Type B pancreatic cell (in vitro differentiated cells): Measurements from ENCODE around the gene LRRK1. TPM values are rescaled to one million over a fixed set of nuclear protein-coding genes. Genes with fewer than 3 reads are reported as not detected.

ENCODE experiments used
- DNase-seq: peaks from one replicate; pipeline ENCODE4 v3.0.0; 2021; ENCODE audit warnings: mixed read lengths; ENCODE audit not compliant: unreplicated experiment; ENCODE audit errors: extremely low spot score
- H3K27ac Mint-ChIP-seq: 2 replicates; pipeline ENCODE4 v1.8.0; 2021; ENCODE audit warnings: mild to moderate bottlenecking, mixed read lengths
- H3K27me3 Mint-ChIP-seq: 2 replicates; pipeline ENCODE4 v1.8.0; 2021; ENCODE audit warnings: mixed read lengths
- H3K36me3 Mint-ChIP-seq: 2 replicates; pipeline ENCODE4 v1.8.0; 2021; ENCODE audit warnings: mixed read lengths
- H3K4me1 Mint-ChIP-seq: one replicate; pipeline ENCODE4 v1.8.0; 2021; ENCODE audit warnings: mixed read lengths; ENCODE audit not compliant: unreplicated experiment
- H3K4me3 Mint-ChIP-seq: 2 replicates; pipeline ENCODE4 v1.8.0; 2021; ENCODE audit warnings: mild to moderate bottlenecking, mixed read lengths
- H3K9me3 Mint-ChIP-seq: 2 replicates; pipeline ENCODE4 v1.8.0; 2021; ENCODE audit warnings: mixed read lengths
- CTCF ChIP-seq: fragments of 200-600 bp; sonication (generic); conservative IDR thresholded peaks from 2 replicates; pipeline ENCODE4 v1.5.0; 2021; ENCODE audit warnings: antibody characterized with exemption, mild to moderate bottlenecking
- total RNA-seq: library from RNA; stranded (reverse); gene quantifications from 2 replicates; pipeline ENCODE4 v1.2.1, GENCODE V29; 2021; ENCODE audit warnings: low replicate concordance

The LRRK1 gene
- total RNA-seq, 1 donor from 2014 or later, result 2.0 TPM

GRCh38 chr15:101047301-101047781 is 128.2 kb downstream of the LRRK1 start:
- Mint-ChIP-seq H3K4me1 (peaks cover 8% of the 10 kb centered on the region), H3K27me3 (peaks cover 4% of the 10 kb centered on the region), H3K4me3 (peak overlapping the region; percentile 52), H3K9me3 (no peaks in the 10 kb centered on the region), H3K36me3 (no peaks in the 10 kb centered on the region), H3K27ac (no peak overlapping the region)
- peak; percentile 67 for DNase-seq
- TF ChIP-seq CTCF, result no peak

GRCh38 chr15:101048176-101048575 is 129.0 kb downstream of the LRRK1 start:
- TF ChIP-seq CTCF, result no peak
- H3K4me1 Mint-ChIP-seq, result peaks cover 8% of the 10 kb centered on the region
- H3K4me3 Mint-ChIP-seq, result no peak overlapping the region
- no peaks in the 10 kb centered on the region for H3K9me3 Mint-ChIP-seq
- H3K27ac Mint-ChIP-seq, result no peak overlapping the region
- DNase-seq, result peak; percentile 52
- no peaks in the 10 kb centered on the region for H3K36me3 Mint-ChIP-seq
- peaks cover 4% of the 10 kb centered on the region for H3K27me3 Mint-ChIP-seq

- peaks cover 8% of the 10 kb centered on the region for H3K4me1 Mint-ChIP-seq
- no peaks in the 10 kb centered on the region for H3K9me3 Mint-ChIP-seq
- H3K27ac Mint-ChIP-seq, result no peak overlapping the region
- peak; percentile 55 for DNase-seq
- no peak overlapping the region for H3K4me3 Mint-ChIP-seq
- no peaks in the 10 kb centered on the region for H3K36me3 Mint-ChIP-seq
- no peak for TF ChIP-seq CTCF
- H3K27me3 Mint-ChIP-seq, result peaks cover 4% of the 10 kb centered on the region
Observed at GRCh38 chr15:101048581-101049030, 129.4 kb downstream of the LRRK1 start.

GRCh38 chr15:101049282-101049681 is 130.1 kb downstream of the LRRK1 start:
- Mint-ChIP-seq H3K9me3 (no peaks in the 10 kb centered on the region), H3K36me3 (no peaks in the 10 kb centered on the region), H3K27ac (no peak overlapping the region), H3K27me3 (peaks cover 4% of the 10 kb centered on the region), H3K4me1 (peaks cover 8% of the 10 kb centered on the region), H3K4me3 (no peak overlapping the region)
- peak; percentile 56 for DNase-seq
- TF ChIP-seq CTCF, result no peak

GRCh38 chr15:101049856-101050622 is 130.9 kb downstream of the LRRK1 start:
- Mint-ChIP-seq H3K27me3 (peaks cover 4% of the 10 kb centered on the region), H3K27ac (no peak overlapping the region), H3K4me1 (peaks cover 8% of the 10 kb centered on the region), H3K9me3 (no peaks in the 10 kb centered on the region), H3K36me3 (no peaks in the 10 kb centered on the region), H3K4me3 (no peak overlapping the region)
- no peak for TF ChIP-seq CTCF
- DNase-seq, result peak; percentile 59
